Measurements from ENCODE around the gene CIB4.

The CIB4 gene

DNA sequence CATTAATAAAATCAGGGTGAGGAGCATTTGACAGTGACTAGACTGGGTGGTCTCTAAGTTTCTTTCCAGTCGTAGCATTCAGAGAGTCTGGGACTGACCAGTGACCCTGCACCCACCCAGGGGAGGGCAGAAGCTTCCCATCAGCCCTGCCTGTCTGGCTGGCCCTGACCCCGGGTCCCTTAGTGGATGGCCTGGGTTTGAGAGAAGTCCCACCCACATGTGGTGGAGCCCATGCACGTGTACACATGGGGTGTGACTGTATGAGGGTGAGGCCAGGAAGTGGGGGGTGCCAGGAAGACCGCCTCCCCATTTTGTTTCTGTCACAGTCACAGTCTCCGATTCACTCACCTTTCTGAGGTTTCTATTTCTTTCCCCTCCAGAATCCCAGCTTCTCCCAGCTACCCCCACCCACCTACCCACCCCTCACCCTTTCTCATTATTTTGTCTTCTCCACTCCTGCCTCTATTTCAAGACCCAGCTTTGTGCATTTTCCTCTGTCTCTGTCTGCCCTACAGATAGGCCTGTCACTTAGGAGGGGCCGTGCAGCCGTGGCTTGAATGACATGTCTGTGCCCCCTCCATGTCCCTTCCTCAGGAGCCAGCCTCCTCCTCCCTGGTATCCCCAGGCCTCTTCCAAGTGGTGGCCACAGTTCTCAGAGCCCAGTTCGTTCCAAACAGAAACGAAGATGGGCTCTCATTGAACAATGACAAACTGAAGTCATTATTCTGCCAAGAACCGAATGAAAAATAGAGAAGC, 13.6 kb downstream of the CIB4 start:
- in situ Hi-C loops (cut with HindIII; ENCODE audit: low sequenced_read_pairs): no loop called here

DNA sequence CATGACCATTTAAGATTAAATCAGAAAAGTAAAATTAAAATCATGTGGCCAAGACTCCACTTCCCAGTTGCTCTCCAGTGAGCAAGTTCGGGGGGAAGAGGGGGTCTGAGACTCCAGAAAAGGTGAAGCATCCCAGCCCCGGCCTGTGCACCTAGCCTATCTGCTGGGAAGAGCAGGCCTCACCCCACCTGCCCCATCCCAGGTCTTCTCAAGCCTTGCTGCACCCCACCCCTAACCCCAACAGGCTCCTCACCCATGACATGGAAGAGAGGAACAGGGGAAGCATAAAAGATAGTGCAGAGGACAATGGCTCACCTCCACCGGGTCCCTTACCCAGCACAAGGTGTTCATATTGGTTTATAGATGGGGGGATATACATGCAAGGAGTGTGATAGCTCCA, 14.6 kb downstream of the CIB4 start:
- in situ Hi-C loops (cut with HindIII; ENCODE audit: low sequenced_read_pairs): no loop called here

DNA sequence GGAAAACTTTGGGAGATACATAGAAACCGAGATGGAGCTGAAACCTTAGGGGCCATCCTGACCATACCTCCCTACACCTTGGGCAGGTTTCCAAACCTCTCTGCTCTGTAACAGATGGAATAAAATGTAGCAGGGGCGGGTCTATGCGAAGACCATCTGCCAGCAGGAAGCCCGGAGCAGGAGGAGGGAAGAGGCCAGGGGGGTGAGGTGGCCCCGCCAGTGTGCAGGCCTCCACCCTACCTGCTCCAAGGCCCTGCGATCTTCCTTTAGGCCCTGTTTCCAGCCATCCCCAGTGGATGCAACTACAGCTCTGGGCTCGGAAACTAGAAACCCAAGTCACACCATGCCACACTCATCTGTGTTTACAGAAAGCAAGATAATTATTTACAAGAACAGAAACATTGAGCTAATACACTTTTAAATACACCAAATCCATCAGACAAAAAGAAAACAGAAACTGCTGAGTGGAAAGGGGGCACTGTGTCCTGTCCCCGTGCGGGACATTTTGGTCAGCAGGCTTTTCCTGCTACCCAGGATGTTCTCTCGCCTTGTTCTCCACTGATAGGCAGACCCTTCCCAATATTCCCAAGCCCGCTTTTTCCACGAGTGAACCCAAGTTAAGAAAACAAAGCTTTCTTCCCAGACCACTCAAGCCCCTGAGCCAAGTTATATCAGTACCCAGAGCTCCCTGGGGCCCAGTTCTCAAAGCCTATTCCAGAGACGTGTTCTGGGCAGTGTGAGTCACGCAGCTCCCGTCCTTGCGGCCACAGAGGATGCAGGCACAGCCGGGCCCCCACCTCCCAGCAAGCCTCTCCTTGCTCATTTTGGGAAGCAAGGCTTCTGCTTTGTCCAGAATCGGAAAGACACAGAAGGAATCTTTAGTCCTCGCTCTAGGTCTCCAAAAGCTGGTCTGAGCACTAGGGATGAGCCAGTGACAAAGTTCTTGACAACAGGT, 17.3 kb downstream of the CIB4 start:
- in situ Hi-C loops (cut with HindIII; ENCODE audit: low sequenced_read_pairs): no loop called here

DNA sequence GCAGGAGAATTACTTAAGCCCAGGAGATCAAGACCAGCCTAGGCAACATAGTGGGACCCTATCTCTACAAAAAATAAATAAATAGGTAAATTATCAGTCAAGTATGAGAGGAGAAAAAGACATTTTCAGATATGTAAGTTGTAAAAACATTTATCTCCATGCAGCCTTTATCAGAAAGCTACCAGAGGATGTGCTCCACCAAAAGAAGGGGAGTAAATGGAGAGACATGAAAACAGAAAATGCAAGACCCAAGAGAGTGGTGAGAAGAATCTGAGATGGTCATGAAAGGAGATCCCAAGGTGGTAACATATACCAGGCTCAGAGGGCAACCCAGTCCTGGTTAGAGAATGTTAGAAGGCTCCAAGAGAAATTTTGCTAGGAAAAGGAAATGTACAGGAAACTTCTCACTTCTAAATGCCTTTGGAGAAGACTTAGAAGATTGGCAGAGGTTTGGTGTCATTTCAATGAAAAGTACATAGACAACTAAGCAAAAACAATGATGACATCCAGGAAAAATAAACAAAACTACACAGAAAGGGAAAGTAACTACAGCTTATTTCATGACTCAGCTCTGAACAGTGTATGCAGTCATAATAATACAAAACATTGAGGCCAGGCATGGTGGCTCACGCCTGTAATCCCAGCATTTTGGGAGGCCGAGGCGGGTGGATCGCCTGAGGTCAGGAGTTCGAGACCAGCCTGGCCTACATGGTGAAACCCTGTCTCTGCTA, 19.5 kb downstream of the CIB4 start:
- in situ Hi-C loops (cut with HindIII; ENCODE audit: low sequenced_read_pairs): no loop called here

DNA sequence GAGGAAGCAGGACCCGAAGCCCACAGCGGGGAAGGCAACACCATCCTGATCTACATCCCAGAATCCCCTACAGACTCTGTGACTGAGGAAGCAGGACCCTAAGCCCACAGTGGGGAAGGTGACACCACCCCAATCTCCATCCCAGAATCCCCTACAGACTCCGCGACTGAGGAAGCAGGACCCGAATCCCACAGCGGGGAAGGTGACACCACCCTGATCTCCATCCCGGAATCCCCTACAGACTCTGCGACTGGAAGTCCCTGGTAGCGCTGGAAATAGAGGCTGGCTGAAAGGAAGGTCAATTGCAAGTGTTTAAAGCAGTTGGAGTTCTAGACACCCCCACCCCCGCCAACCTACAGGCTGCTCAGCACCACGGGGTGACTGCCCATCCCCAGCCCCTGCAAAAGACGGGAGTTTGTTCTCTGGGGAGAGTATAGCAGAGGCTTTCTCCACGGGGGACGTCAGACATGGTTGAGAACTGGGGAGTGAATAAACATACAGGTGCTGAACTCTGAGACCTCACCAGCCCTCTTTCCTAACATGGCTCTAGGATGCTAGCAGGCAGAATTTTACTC, 21.0 kb downstream of the CIB4 start:
- in situ Hi-C loops (cut with HindIII; ENCODE audit: low sequenced_read_pairs): no loop called here

DNA sequence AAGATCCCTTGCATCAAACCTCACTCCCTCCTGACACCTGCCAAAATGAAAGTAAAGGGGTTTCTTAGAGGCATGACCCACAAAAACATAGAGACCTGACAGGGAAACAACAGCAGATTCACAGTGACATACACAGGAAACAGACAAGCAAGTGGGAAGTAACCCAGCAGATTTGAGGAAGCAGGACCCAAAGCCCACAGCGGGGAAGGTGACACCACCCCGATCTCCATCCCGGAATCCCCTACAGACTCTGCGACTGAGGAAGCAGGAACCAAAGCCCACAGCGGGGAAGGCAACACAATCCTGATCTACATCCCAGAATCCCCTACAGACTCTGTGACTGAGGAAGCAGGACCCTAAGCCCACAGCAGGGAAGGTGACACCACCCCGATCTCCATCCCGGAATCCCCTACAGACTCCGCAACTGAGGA, 21.6 kb downstream of the CIB4 start:
- in situ Hi-C loops (cut with HindIII; ENCODE audit: low sequenced_read_pairs): no loop called here

DNA sequence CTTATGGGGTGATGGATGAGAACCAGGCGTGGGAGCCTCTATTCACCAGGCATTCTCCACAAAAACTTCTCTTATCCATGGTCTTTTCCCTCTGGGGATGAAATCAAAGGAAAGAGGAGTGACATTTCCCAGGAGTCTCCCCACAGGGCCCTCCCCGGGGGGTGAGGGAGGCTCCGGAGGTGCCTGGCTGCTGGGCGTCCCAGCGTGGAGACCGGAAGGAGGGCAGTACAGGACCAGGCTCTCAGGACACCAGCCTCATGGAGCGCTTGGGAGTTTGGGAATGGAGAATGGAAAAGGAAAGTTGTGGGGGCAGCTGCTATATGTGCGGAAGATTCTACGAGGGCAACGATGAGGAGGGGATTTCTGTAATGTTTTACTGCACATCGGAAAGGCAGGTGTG, 22.1 kb downstream of the CIB4 start:
- in situ Hi-C loops (cut with HindIII; ENCODE audit: low sequenced_read_pairs): no loop called here

DNA sequence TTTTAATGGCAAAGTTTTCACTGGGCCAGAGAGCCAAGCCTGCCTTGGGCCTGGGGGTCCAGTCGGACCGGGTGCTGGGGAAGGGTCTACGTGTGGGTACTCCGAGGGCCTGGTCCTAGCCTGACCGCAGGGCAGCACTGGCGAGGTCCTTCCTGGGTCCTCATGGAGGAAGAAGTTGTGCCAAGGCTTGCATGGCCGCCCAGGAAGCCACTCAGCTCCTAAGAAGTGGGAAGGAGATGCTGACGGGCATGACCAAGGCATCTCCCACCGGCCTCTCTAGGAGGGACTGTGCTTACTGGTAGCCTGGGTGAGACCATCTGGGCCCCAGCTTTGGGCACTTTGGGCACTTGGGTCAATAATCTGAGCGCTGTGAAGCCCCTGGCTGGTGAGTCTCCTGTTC, 22.6 kb downstream of the CIB4 start:
- in situ Hi-C loops (cut with HindIII; ENCODE audit: low sequenced_read_pairs): no loop called here

DNA sequence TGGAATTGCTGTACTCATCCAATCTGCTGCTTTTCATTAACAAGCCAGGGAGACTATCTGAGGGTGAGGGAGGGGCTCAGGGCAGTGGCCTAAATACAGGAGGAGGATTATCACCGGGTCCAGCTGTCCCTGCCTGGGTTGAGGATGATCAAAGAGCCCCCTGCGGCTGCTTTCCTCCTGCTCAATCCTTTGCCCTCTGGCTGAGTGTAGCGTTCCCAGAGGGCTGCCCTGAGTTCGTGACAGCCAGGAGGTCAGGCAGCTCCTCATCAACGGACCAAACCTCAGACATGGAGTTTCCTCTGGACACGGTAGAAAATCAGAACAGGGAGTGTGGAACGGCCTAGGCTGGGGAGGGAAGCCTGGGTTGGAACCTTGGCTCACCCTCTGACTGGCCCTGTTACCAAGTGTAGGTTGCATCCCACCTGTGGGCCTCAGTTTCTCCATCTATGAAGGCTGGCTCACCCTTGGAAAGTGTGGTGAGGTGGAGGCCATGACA, 23.5 kb downstream of the CIB4 start:
- in situ Hi-C loops (cut with HindIII; ENCODE audit: low sequenced_read_pairs): no loop called here

DNA sequence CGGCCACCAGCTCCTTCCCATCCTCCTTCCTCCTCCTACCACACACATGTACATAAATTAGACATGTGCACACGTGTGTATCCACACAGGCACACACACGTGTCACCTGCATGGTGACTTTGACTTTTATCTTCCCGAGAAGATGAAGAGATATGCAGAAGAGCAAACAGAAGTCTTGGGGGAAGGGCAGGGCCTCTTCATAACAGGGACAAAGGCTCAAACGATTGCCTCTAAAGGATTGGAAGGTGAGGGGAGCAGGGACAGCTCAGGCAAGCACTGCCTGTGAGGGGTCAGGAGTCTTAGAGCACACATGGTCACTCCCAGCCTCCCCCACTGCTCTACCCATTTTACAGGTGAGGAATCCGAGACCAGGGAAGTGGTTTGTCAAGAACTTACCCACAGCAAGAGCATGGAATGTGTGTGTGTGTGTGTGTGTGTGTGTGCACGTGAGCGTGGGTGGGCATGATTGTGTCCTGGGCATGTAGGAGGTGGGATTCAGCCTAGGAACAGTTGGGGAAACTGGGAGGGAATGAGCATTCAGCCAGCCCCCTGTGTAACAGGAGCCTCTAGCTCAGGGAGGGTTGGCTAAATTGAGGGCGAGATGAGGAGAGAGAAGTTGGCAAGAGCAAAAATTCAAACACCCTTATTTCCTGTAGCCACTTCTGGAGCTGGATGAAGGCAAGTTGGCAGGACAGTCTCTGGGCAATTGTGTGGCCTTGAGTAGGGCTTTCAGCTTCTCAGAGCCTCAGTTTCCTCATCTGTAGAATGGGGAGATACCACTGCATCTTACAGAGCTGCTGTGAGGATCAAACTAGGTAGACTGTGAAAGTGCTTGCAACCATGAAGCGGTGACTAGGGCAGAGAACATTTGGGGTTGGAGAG, 24.2 kb downstream of the CIB4 start:
- in situ Hi-C loops (cut with HindIII; ENCODE audit: low sequenced_read_pairs): no loop called here

DNA sequence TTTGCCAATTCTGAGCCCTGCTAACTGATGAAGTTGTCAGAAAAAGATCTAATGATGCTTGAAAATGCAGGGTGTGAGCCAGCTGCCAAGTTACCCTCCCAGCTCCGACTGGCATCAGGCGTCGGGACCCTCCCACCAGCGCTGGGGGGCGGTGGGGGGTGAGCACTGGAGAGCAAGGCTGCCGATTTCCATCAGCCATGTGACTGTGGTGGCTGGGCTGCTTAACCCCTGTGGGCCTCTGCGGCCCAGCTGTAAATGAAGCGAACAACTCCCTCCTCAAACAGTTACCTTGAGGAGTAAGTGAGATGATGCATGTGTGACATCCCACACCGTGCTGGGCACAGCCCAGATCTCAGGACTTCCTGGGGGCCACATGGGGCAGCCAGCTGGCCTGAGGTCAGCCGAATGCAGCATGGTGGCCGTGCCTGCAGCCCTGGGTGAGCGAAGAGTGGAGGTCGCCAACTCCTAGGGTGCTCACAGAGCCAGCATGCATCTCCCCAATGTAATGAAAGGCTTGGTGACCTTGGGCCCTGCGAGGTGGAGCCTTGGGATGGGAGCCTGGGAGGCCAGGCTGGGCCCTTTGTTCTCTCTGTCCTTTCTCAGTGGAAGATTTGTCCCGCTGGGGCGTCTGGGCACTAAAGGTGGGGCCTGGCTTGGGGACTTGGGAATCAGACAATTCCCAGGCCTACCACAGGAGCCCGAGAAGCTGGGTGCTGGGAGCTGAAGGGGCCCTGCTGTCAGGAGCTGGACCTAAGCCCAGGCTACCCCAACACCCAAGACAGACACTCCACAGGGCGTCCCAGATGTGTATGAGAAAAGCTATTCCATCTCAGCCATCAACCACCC, 25.1 kb downstream of the CIB4 start:
- in situ Hi-C loops (cut with HindIII; ENCODE audit: low sequenced_read_pairs): no loop called here

DNA sequence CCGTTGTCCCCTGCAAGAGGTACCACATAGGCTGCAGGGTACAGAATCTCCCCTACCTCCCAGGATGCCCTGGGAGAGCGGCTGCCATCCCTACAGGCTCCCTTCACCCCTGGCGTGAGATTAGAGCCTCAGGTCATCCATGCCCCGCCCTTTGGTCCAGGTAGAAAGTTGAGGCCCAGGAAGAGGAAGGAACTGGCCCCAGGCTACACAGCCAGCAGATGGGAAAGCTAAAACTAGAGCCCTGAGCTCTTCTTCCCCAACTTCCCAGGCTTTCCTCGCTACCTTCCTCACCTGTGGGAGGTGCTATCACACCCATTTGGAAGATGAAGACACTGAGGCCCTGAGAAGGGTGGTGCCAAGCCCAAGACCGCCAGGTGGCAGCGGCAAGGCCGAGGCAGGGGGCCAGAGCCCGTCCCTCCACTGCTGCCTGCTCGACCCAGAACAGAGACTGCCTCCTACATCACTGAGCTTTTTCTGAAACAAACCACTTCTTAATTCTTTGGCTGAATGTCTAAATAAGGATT, 25.8 kb downstream of the CIB4 start:
- in situ Hi-C loops (cut with HindIII; ENCODE audit: low sequenced_read_pairs): no loop called here

DNA sequence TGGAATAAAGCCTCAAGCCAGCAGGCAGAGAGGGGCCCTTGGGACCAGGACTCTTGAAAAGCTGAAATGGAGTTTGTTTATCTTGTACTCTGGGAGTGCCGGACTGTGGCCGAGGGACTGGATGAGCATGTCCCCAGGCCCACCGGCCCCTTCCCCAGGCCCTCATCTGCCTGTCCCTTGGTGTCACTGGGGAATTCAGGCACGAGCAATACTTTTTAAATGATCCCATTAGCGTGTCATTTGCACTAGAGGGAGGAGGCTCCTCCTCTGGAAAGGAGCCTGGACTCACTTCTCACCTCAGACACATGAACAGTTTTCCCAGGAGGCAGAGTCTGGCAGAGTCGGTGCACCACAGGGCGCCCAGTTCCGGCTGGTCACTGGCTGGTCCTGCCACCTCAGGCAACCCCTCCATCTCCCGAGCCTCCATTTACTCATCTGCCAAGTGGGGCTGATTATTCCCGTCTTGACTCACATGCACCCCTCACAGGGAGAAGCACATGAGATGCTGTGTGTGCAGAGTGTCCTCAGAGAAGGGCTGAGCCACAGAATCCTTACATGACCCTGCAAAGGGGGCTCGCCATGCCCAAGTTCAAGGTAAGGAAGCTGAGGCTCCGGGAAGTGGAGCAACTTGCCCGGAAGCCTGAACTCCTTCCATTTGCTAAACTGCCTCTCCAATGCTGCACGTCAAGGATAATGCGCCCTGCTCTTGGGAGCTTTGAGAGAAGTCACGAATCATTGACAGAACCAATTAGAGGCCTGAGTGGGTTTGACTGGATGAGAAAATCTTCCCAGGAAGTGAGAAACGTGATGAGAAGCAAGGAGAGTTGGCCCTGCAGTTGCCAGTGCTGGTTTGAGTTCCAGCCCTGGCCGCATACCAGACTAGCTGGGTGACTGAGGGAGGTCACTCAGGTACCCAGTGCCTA, 26.7 kb downstream of the CIB4 start:
- in situ Hi-C loops (cut with HindIII; ENCODE audit: low sequenced_read_pairs): no loop called here

DNA sequence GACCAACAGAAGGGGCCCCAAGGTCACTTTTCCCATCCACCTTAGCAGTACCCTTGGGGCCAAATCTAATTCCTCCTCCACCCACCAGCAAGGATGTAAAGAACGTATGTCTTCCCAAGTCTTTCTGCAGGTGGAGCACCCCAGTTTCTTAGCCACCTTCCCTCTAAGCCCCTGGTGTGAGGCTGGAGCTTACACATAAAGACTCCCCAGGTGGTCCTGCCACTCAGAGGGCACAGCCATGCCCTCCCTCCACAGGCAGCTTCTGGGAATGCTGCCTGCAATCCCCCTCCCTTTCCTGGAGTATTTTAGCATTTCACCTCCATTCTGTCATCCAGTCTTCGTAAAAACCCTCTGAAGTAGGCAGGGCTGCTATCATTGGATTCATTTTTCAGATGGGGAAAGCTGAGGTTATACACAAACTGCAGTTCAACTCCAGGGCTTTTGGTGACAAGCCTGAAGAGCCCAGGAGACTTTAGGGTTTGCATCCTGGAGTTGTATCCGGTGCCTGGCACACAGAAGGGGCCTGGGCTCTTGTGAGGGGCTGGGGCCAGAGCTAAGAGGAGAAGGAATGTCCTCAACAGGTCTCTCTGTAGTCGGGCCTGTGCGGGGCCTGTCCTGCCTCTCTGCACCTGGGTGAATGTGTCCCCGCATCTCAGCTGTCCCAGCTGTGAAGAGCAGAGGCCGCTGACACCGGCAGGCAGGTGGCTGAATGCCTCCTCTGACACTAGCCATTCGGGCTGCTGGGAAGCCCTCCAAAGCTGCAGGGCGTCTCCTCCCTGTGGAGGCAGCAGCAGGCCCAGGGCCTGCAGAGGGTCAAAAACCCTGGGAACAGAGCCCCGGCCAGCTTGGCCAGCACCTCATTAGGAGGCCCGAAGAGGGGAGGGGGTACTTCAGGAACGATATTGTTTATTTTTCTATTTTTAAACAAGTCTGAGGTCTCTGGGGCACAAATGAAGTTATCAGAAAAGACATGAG, 27.6 kb downstream of the CIB4 start:
- in situ Hi-C loops (cut with HindIII; ENCODE audit: low sequenced_read_pairs): no loop called here

DNA sequence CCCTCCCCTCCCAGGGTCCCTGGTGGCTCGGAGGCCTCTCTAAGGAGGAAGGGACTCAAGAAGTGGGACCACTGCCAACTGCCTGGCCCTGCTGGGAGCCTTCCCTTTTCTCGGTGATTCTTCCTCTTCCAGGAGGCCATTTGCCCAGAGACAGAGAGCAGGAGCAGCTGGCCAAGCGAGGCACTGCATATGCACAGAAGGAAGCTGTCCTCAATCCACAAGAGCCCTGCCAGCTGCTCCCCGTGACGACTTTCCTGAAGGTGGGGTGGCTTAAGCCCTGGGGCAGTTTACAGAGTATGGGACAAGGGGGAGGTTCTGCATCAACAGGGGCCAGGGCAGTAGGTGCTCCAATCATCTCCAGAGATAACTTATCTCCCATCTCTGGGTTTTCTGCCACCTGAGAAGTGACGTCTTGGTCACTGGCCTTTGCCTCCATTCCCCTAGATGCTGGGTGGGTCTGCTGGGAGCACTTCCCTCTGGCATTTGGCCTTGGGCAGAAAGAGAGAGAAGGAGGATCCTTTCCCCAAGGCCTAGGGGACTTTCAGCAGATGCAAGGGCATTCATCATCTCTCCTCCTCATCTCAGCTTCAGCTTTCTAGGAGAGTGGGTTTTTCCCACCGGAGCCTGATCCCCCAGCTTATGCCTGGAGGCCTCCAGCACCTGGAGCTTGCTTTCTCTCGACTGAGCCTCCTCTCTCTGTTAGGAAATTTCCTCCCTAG, 28.5 kb downstream of the CIB4 start:
- in situ Hi-C loops (cut with HindIII; ENCODE audit: low sequenced_read_pairs): no loop called here

DNA sequence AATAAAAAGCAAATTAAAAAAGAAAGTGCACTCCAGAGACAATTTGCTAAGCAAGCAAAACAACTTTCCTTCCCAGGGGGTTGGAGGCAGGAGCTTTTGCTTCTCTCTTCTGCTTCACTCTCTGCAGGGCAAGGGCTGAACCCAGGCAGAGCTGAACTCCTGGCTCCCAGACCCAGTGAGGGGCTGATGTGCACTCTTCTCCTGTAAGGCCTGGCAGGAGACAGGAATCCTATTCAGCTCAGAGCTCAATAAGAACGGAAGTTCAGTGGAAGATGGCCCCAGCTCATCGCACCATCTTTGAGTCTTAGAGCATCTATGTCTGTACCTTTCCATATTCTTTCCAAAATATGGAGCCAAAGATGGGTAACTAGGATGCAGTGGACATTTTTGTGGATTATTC, 29.1 kb downstream of the CIB4 start:
- in situ Hi-C loops (cut with HindIII; ENCODE audit: low sequenced_read_pairs): no loop called here

Measured in DLD1 (cell line).